Measurements from ENCODE around the gene NUP50. TPM values are rescaled to one million over a fixed set of nuclear protein-coding genes. Genes with fewer than 3 reads are reported as not detected.

Gene NUP50
- total RNA-seq, 1 donor from 2014 or later = 103 TPM

DNA sequence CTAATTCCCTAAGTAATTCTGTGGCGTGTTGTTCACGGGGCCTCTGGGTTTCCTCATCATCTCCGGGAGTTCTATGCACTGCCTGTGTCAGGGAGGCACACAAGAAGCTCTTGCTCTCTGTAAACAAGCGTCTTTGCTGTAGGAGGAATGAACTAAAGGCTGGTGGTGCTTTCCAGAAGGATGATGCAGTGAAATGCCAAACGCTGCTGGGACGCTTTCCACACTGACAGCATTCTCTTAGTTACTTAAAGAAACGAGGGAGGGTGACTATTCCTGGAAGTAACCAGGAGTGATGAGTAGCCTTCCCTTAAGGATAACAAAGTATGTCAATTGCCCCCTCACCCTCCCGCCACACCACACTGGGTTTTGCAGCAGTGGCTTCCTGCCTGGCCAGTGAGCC is 38.5 kb upstream of the NUP50 start:
- Mint-ChIP-seq H3K4me1 (ENCODE audit: unreplicated experiment) (no peaks in the 10 kb centered on the region), H3K4me3 (ENCODE audit: unreplicated experiment) (no peak overlapping the region), H3K27me3 (ENCODE audit: unreplicated experiment) (peaks cover 3% of the 10 kb centered on the region), H3K9me3 (ENCODE audit: unreplicated experiment) (no peaks in the 10 kb centered on the region), H3K27ac (ENCODE audit: unreplicated experiment) (no peak overlapping the region), H3K36me3 (ENCODE audit: low read depth, unreplicated experiment) (no peaks in the 10 kb centered on the region)
- no peak for DNase-seq (ENCODE audit: low spot score)
- TF ChIP-seq, protein P1, sequence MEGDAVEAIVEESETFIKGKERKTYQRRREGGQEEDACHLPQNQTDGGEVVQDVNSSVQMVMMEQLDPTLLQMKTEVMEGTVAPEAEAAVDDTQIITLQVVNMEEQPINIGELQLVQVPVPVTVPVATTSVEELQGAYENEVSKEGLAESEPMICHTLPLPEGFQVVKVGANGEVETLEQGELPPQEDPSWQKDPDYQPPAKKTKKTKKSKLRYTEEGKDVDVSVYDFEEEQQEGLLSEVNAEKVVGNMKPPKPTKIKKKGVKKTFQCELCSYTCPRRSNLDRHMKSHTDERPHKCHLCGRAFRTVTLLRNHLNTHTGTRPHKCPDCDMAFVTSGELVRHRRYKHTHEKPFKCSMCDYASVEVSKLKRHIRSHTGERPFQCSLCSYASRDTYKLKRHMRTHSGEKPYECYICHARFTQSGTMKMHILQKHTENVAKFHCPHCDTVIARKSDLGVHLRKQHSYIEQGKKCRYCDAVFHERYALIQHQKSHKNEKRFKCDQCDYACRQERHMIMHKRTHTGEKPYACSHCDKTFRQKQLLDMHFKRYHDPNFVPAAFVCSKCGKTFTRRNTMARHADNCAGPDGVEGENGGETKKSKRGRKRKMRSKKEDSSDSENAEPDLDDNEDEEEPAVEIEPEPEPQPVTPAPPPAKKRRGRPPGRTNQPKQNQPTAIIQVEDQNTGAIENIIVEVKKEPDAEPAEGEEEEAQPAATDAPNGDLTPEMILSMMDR (IDR thresholded peaks at IDR 0.05; ENCODE audit: unreplicated experiment) = no peak

DNA sequence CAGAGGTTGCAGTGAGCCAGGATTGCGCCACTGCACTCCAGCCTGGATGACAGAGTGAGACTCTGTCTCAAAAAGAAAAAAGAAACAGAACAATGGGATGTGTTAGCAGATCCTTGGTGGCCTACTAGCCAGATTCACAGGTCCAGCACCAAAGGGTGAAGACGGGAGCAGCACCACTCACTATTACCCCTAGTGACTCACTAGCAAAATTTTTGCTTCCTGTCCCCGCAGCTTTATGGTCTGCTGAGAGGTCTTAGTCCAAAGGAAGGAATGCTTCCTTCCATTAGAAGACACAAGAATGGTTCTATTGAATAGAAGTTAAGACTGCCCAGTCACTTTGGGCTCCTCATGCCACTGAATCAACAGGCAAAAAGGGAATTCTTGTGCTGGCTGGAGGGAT is 35.9 kb upstream of the NUP50 start:
- Mint-ChIP-seq H3K4me3 (ENCODE audit: unreplicated experiment) (no peak overlapping the region), H3K27me3 (ENCODE audit: unreplicated experiment) (peaks cover 6% of the 10 kb centered on the region), H3K36me3 (ENCODE audit: low read depth, unreplicated experiment) (peaks cover 7% of the 10 kb centered on the region), H3K27ac (ENCODE audit: unreplicated experiment) (no peak overlapping the region), H3K4me1 (ENCODE audit: unreplicated experiment) (no peaks in the 10 kb centered on the region), H3K9me3 (ENCODE audit: unreplicated experiment) (no peaks in the 10 kb centered on the region)
- TF ChIP-seq, protein P1 (IDR thresholded peaks at IDR 0.05; ENCODE audit: unreplicated experiment) = no peak
- no peak for DNase-seq (ENCODE audit: low spot score)

DNA sequence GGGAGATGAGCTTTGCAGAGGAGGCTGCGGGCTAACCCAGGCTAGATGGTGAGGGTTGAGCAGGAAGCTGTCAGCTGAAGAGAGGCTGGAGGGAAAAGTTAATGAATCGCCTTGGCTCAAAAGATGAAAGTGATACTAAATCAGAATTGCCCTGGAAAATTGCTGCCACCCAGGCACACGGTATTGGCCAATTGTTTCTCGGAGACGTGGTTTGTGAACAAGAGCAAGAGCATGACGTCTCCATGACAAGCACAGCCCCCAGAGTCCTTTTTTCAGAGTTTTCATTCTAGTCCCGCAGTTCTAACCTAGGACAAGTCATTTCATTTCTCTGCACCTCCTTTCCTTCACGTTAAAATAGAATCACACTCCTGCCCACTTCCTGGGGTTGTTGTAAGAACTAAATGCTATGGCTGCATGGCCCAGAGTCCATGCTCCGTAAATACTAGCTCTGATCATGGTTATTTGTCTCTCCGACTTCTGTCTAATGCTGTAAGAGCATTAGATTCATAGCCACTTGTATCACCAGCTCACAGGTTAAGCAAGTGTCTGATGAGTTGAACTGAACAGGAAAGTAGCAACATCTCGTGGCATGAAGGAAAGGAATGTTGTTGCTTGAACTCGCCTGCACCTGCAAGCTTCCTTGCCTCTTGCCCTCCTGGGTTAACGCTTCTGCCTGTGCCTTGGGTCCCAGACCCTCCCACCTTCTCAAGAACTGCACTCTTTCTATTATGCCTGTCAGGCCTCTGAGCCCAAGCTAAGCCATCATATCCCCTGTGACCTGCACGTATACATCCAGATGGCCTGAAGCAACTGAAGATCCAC is 33.8 kb upstream of the NUP50 start:
- no peak overlapping the region for H3K27ac Mint-ChIP-seq (ENCODE audit: unreplicated experiment)
- TF ChIP-seq, protein P1 (IDR thresholded peaks at IDR 0.05; ENCODE audit: unreplicated experiment) = no peak
- peaks cover 20% of the 10 kb centered on the region for H3K36me3 Mint-ChIP-seq (ENCODE audit: low read depth, unreplicated experiment)
- peaks cover 4% of the 10 kb centered on the region for H3K27me3 Mint-ChIP-seq (ENCODE audit: unreplicated experiment)
- no peaks in the 10 kb centered on the region for H3K9me3 Mint-ChIP-seq (ENCODE audit: unreplicated experiment)
- no peaks in the 10 kb centered on the region for H3K4me1 Mint-ChIP-seq (ENCODE audit: unreplicated experiment)
- no peak for DNase-seq (ENCODE audit: low spot score)
- H3K4me3 Mint-ChIP-seq (ENCODE audit: unreplicated experiment) = no peak overlapping the region

DNA sequence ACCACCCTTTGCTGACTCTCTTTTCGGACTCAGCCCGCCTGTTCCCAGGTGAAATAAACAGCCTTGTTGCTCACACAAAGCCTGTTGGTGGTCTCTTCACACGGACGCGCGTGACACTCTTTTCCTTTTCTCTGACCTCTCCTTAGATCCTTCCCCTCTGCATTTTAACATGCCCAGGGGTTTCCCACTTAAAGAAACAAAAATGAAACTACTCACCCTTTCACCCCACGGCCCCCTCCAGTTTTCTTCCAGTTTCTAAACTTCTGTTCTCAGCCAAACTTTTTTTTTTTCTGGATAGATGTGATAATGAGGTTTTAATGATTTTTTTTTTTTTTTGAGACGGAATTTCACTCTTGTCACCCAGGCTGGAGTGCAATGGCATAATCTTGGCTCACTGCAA is 32.8 kb upstream of the NUP50 start:
- no peak overlapping the region for H3K4me3 Mint-ChIP-seq (ENCODE audit: unreplicated experiment)
- H3K9me3 Mint-ChIP-seq (ENCODE audit: unreplicated experiment) = no peaks in the 10 kb centered on the region
- DNase-seq (ENCODE audit: low spot score) = no peak
- TF ChIP-seq, protein P1 (IDR thresholded peaks at IDR 0.05; ENCODE audit: unreplicated experiment) = no peak
- H3K27ac Mint-ChIP-seq (ENCODE audit: unreplicated experiment) = no peak overlapping the region
- peaks cover 20% of the 10 kb centered on the region for H3K36me3 Mint-ChIP-seq (ENCODE audit: low read depth, unreplicated experiment)
- no peaks in the 10 kb centered on the region for H3K4me1 Mint-ChIP-seq (ENCODE audit: unreplicated experiment)
- peaks cover 4% of the 10 kb centered on the region for H3K27me3 Mint-ChIP-seq (ENCODE audit: unreplicated experiment)

DNA sequence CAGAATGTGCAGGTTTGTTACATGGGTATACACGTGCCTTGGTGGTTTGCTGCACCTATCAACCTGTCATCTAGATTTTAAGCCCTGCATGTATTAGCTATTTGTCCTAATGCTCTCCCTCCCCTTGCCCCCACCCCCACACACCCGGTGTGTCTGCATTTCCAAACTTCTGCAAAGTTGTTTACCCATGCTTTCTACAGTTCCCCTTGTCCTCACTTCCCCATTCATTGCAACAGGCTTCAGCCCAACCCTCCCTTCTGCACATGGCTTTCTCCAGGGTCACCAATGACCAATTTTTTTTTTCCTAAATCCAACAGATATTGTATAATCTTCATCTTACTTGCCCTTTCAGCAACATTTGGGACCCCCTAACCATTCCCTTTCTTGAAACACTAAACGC is 32.0 kb upstream of the NUP50 start:
- no peaks in the 10 kb centered on the region for H3K4me1 Mint-ChIP-seq (ENCODE audit: unreplicated experiment)
- H3K27ac Mint-ChIP-seq (ENCODE audit: unreplicated experiment) = no peak overlapping the region
- TF ChIP-seq, protein P1 (IDR thresholded peaks at IDR 0.05; ENCODE audit: unreplicated experiment) = no peak
- peaks cover 4% of the 10 kb centered on the region for H3K27me3 Mint-ChIP-seq (ENCODE audit: unreplicated experiment)
- peaks cover 20% of the 10 kb centered on the region for H3K36me3 Mint-ChIP-seq (ENCODE audit: low read depth, unreplicated experiment)
- no peaks in the 10 kb centered on the region for H3K9me3 Mint-ChIP-seq (ENCODE audit: unreplicated experiment)
- DNase-seq (ENCODE audit: low spot score) = no peak
- H3K4me3 Mint-ChIP-seq (ENCODE audit: unreplicated experiment) = no peak overlapping the region

All from endothelial cell (in vitro differentiated cells).